DMS114 treated with DMSO at 0.1 percent for 48 hours (cell line): Measurements from ENCODE around the gene NRBF2.
A peak's percentile ranks its signal among the peaks of the same experiment; 100 is the strongest.

Experiments used
- DNase-seq: peaks from one replicate; lab custom pipeline; 2025; ENCODE audit not compliant: unreplicated experiment; lab: John Stamatoyannopoulos, UW

Gene NRBF2

DNA sequence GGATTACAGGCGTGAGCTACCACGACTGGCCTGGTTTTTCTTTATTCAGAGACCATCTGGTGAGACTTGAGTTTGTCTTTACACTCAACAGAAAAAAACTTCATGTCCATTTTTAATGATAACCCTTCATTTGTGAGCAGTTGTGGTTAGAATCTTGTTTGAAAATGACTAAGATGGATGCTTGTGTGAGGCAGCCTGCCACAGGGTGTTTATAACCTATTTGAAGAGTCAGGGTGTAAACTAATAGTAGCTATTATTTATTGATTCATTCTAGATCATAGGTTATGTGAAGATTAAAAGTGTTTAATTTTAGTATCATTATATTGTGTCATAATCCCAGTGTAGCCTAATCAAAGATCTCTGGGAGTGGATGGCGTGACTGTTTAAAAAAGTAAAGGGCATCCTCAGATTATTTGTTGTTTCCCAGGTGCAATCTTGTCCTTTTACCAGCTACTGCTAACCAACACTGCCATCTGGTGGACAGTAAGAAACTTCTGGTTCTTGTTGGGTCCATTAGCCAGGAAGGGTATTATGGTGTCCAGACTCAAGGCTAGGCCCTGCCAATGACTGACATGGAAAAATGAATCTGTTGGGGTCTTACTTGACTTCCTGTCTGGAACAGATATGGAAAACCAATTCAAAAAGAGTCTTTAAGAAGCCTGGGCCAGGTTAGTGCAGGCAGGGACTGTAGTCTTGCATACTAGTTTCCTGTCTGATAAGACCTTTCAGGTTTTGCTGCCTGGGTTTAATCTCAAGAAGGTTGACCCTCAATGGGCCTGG is 24.9 kb downstream of the NRBF2 start:
- DNase-seq, result peak; percentile 76

DNA sequence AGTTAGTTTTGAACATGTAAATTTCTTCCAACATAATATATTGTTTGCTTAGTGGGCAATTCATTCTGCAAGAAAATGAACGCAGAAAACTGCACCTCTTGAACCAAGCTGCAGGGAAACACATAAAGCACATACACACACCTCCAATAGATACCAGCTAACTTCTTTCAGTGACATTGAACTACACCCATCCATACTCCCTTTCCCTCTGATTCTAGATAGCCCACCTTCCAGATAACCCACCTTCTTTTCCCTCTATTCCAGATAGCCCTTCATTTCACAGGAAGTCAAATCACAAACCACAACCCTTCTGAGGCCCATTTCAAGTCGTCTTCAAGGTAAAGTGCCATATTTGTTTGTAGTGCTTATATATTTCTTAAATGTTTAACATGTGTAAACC is 28.5 kb downstream of the NRBF2 start:
- no peak for DNase-seq

GRCh38 chr10:63164166-63164623 is 31.1 kb downstream of the NRBF2 start:
- DNase-seq, result no peak

- DNase-seq, result no peak
These were observed 32.1 kb downstream of the NRBF2 start for GRCh38 chr10:63165249-63165648.

GRCh38 chr10:63166742-63167258 is 33.7 kb downstream of the NRBF2 start:
- peak; percentile 73 for DNase-seq

- no peak for DNase-seq
These were observed 35.8 kb downstream of the NRBF2 start for GRCh38 chr10:63168821-63169462.

DNA sequence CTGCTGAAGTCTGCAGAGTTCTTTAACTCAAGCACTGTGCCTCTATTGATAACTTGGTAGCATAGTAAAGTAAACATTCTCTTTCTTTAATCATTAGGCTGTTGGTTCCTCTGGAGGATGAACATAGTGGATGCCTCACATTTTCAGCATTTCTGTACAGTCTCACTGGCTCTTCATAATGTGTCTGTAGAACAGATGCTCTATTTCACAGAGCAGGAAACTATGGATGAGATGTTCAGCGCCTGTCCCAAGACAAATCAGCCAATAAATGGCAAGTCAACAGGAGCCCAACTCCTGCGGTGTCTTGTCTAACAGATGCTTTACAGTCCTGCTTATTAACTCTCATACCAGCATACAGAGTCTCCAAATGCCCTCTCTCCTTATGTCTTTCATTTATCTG is 36.5 kb downstream of the NRBF2 start:
- DNase-seq, result no peak

DNA sequence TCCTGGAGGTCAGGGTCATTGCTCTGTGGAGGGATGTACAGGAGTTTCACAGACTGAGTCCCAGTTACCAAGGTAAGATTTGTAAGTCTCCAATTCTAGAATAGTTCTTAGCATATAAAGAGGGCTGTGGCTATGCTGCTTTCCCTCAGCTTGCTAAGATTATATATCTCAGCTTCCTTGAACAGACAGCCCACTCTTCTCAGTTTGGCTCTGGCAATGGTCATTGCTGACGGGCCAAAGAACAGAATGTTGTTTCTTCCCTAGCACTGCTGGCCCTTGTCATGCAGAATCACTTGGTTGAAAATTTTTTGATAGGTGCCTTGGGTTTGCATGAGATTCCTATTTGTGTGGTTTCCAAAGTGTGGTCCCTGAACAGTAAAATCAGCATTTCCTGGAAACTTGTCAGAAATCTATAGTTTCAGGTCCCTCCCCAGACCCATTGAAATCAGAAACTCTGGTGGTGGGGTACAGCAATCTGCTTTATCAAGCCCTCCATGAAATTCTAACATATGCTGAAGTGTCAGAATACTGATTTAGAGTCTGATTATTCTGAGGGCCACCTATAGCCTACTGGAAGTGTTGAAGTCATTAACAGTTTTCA is 38.2 kb downstream of the NRBF2 start:
- no peak for DNase-seq

GRCh38 chr10:63171926-63172325 is 38.8 kb downstream of the NRBF2 start:
- no peak for DNase-seq

DNA sequence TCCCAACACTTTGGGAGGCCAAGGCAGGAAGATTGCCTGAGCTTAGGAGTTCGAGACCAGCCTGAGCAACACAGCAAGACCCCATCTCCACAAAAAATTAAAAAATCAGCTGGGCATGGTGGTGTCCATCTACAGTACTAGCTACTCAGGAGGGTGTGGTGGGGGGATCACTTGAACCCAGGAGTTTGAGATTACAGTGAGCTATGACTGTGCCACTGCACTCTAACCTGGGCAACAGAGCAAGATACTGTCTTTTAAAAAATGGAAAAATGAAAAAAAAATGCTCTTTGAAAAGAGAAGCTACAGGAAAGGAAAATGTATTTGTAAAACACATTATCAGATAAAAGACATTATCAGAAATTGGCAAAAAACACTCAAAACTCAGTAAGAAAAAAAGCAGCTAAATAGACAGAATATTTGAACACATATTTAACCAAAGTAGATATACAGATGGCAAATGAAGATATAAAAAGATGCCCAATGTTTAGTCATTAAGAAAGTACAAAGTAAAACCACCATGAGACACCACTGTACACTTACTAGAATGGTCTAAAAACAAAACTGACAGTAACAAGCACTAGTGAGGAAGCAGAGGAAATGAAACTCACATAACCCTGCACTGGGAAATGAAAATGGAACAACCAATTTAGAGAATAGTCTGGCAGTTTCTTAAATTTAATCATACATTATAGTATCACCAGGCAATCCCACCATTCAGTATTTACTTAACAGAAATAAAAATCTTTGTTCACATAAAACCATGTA is 40.5 kb downstream of the NRBF2 start:
- no peak for DNase-seq

GRCh38 chr10:63175534-63175933 is 42.4 kb downstream of the NRBF2 start:
- no peak for DNase-seq

DNA sequence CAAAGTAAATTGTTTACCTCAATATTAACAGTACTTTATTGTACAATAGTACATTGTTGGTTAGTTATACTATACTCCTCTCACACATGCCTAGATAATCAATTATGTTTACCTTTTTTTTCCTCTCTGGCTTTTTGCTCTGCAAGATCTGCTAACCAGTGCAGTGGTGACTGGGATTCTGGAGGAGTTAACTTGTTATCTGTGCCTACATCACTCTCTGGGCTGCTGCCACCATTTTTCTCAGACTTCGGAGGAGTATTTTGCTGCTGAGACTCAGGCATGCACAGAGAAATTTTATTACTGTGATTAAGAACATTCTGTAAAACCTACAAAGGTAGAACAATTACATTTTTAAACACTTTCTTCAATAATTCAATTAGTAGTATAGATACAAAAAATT is 59.7 kb downstream of the NRBF2 start:
- no peak for DNase-seq

GRCh38 chr10:63197344-63198092 is 64.4 kb downstream of the NRBF2 start:
- no peak for DNase-seq

DNA sequence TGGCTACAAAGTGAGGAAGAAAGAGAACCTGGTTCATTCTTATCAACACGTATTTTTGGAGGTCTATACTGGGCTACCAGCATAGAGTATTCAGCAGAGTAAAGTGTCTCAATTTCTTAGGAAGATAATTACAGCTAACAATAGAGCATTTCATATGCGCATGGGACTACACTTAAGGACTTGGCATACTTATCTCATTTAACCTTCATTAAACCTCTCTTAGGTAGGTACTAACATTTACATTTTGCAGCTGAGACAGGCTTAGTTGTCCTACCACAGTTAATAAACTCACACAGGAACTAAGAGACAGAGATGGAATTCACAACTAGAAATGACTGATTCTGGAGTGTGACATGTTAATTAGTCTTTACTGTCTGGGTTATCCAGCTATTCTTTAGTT is 66.6 kb downstream of the NRBF2 start:
- no peak for DNase-seq

DNA sequence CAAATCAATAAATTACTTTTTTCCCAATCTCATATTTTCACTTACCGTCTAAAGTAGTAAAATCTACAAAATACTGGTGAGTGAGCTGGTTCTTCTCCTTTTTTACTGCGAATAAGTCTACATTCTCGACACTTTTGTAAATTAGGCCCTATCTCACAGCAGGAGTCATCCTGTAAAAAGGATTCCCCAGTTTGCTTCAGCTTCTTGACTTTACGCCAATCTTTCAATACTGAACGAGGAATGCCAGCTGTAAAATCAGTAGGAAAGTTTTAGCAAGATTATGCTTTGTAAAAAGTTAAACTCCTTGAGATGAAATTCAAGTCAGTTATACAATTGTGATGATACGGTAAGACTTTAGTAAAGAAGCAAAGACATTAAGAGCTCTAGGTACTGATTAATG is 67.3 kb downstream of the NRBF2 start:
- no peak for DNase-seq

GRCh38 chr10:63201118-63201517 is 68.0 kb downstream of the NRBF2 start:
- no peak for DNase-seq
